Activated T-helper 17 cell treated with anti-CD3 and anti-CD28 coated beads, Interleukin-2, amount 50 U/mL, for 72 hours (primary cell): ENCODE measurements around the gene PLAAT2. TPM values are rescaled to one million over a fixed set of nuclear protein-coding genes. Genes with fewer than 3 reads are reported as not detected.

Experiments
- ATAC-seq: fragments of 150-1000 bp; cut with Tn5 transposase; replicated peaks from 2 replicates; pipeline ENCODE4 v1.10.0; 2021; ENCODE audit warnings: mild to moderate bottlenecking, moderate library complexity
- H3K27ac Mint-ChIP-seq: one replicate; pipeline ENCODE4 v1.8.0; 2022; ENCODE audit warnings: mixed read lengths
- H3K27me3 Mint-ChIP-seq: one replicate; pipeline ENCODE4 v1.8.0; 2022; ENCODE audit warnings: mixed read lengths
- H3K36me3 Mint-ChIP-seq: one replicate; pipeline ENCODE4 v1.8.0; 2022; ENCODE audit warnings: low read depth, mild to moderate bottlenecking, mixed read lengths
- H3K4me1 Mint-ChIP-seq: one replicate; pipeline ENCODE4 v1.8.0; 2022; ENCODE audit warnings: mixed read lengths
- H3K4me3 Mint-ChIP-seq: one replicate; pipeline ENCODE4 v1.8.0; 2022; ENCODE audit warnings: mild to moderate bottlenecking, mixed read lengths
- H3K9me3 Mint-ChIP-seq: one replicate; pipeline ENCODE4 v1.8.0; 2022; ENCODE audit warnings: mixed read lengths
- total RNA-seq, 2 donors: library from RNA; stranded (reverse); gene quantifications; one replicate each; pipeline ENCODE4 v1.2.3, GENCODE V29; 2022

Gene PLAAT2
- total RNA-seq, 2 donors from 2014 or later: not detected

- ATAC-seq: no peak
- peaks cover 5% of the 10 kb centered on the region for H3K9me3 Mint-ChIP-seq
- H3K27me3 Mint-ChIP-seq: no peaks in the 10 kb centered on the region
- H3K27ac Mint-ChIP-seq: no peak overlapping the region
- H3K4me3 Mint-ChIP-seq: no peak overlapping the region
- no peaks in the 10 kb centered on the region for H3K36me3 Mint-ChIP-seq
- H3K4me1 Mint-ChIP-seq: no peaks in the 10 kb centered on the region
Observed at GRCh38 chr11:63504933-63505586, 58.1 kb downstream of the PLAAT2 start.

DNA sequence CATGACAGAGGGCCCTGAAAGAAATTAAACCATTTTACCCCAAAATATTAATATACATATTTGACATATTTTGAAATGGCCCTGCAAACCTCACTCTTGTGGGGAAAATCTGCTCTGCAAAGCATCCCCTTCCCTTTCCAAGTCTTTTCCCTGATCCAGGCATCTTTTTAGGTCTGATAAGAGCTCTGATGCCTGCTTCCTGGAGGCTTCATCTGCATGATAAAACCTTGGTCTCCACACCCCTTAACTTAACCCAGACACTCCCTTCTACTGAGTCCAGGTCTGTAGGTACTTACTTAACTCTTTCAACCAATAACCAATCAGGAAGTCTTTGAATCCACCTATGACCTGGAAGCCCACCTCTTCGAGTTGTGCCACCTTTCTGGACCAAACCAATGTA, 59.1 kb downstream of the PLAAT2 start:
- Mint-ChIP-seq H3K27ac (no peak overlapping the region), H3K4me3 (no peak overlapping the region), H3K36me3 (no peaks in the 10 kb centered on the region), H3K9me3 (peaks cover 6% of the 10 kb centered on the region), H3K4me1 (no peaks in the 10 kb centered on the region), H3K27me3 (no peaks in the 10 kb centered on the region)
- no peak for ATAC-seq

- Mint-ChIP-seq H3K4me1 (no peaks in the 10 kb centered on the region), H3K27me3 (no peaks in the 10 kb centered on the region), H3K27ac (no peak overlapping the region), H3K36me3 (no peaks in the 10 kb centered on the region), H3K9me3 (peaks cover 6% of the 10 kb centered on the region), H3K4me3 (no peak overlapping the region)
- ATAC-seq: no peak
Observed at GRCh38 chr11:63503492-63503891, 59.7 kb downstream of the PLAAT2 start.

Other genes with a start within 250 kb of the PLAAT2 start
- not detected for gene SLC22A9, start 193.6 kb downstream of the PLAAT2 start, total RNA-seq
- under 1 TPM in 1 of 2 donors, not detected in 1; 0.11 TPM for gene PLAAT5, start 72.2 kb downstream of the PLAAT2 start, total RNA-seq
- gene LGALS12, start 57.3 kb downstream of the PLAAT2 start, total RNA-seq: not detected
- gene PLAAT4, start 26.6 kb downstream of the PLAAT2 start, total RNA-seq: 10 to 100 TPM; 20.7 to 22.1 TPM
- 1 to 10 TPM; 5.4 to 7.6 TPM for gene PLAAT3, start 51.1 kb upstream of the PLAAT2 start, total RNA-seq
- 10 to 100 TPM; 31.1 to 33.3 TPM for gene ATL3, start 108.0 kb upstream of the PLAAT2 start, total RNA-seq
- gene RTN3, start 118.1 kb upstream of the PLAAT2 start, total RNA-seq: 10 to 100 TPM; 53.2 to 59.3 TPM
- gene ZFTA, start 205.4 kb upstream of the PLAAT2 start, total RNA-seq: 1 to 10 TPM in 1 of 2 donors, under 1 TPM in 1; 0.45 to 1.3 TPM